Activated naive CD4-positive, alpha-beta T cell treated with anti-CD3 and anti-CD28 coated beads, Interleukin-2, amount 10 ng/mL, durations not matched to agents 7 days and 5 days (primary cell): ENCODE results near the gene MRPL55.
A peak's percentile ranks its signal among the peaks of the same experiment; 100 is the strongest.

Source experiments
- CTCF ChIA-PET: fragments of 350-600 bp; sonication (Branson Sonifier 250); formaldehyde crosslinking; loops from one replicate; lab custom pipeline; 2021; ENCODE audit warnings: antibody characterized with exemption; lab: Charles Lee
- DNase-seq: peaks from one replicate; pipeline ENCODE4 v3.0.0-alpha.2; 2020
- H3K27ac Mint-ChIP-seq: one replicate; pipeline ENCODE4 v1.8.0; 2021; ENCODE audit warnings: mild to moderate bottlenecking, moderate library complexity, mixed read lengths
- H3K27me3 Mint-ChIP-seq: one replicate; pipeline ENCODE4 v1.8.0; 2021; ENCODE audit warnings: mild to moderate bottlenecking, mixed read lengths
- H3K36me3 Mint-ChIP-seq: one replicate; pipeline ENCODE4 v1.8.0; 2021; ENCODE audit warnings: mixed read lengths
- H3K4me1 Mint-ChIP-seq: one replicate; pipeline ENCODE4 v1.8.0; 2021; ENCODE audit warnings: mixed read lengths
- H3K4me3 Mint-ChIP-seq: one replicate; pipeline ENCODE4 v1.8.0; 2021; ENCODE audit warnings: mild to moderate bottlenecking, moderate library complexity, mixed read lengths
- H3K9me3 Mint-ChIP-seq: one replicate; pipeline ENCODE4 v1.8.0; 2021; ENCODE audit warnings: mixed read lengths

MRPL55 gene

GRCh38 chr1:228106800-228107054, 2.4 kb downstream of the MRPL55 start:
- DNase-seq = no peak
- Mint-ChIP-seq H3K27me3 (peaks cover 12% of the 10 kb centered on the region), H3K9me3 (no peaks in the 10 kb centered on the region), H3K4me1 (peaks cover 54% of the 10 kb centered on the region), H3K27ac (peak overlapping the region; percentile 70), H3K36me3 (peaks cover 12% of the 10 kb centered on the region), H3K4me3 (peak overlapping the region; percentile 28)
- CTCF ChIA-PET = interaction anchor here (0.9 kb wide), 1 partner anchor 60 kb away, joined by 3 read pairs; no protein-coding TSS in a partner anchor

GRCh38 chr1:228105996-228106799, 2.9 kb downstream of the MRPL55 start:
- peaks cover 12% of the 10 kb centered on the region for H3K27me3 Mint-ChIP-seq
- CTCF ChIA-PET = interaction anchor here (1.2 kb wide), 1 partner anchor 22 kb away, joined by 4 read pairs; no protein-coding TSS in a partner anchor
- H3K4me3 Mint-ChIP-seq = no peak overlapping the region
- DNase-seq = no peak
- H3K27ac Mint-ChIP-seq = peak overlapping the region; percentile 70
- peaks cover 12% of the 10 kb centered on the region for H3K36me3 Mint-ChIP-seq
- no peaks in the 10 kb centered on the region for H3K9me3 Mint-ChIP-seq
- H3K4me1 Mint-ChIP-seq = peaks cover 59% of the 10 kb centered on the region

- Mint-ChIP-seq H3K36me3 (peaks cover 11% of the 10 kb centered on the region), H3K4me3 (peak overlapping the region; percentile 94), H3K27ac (no peak overlapping the region), H3K9me3 (no peaks in the 10 kb centered on the region), H3K27me3 (peaks cover 12% of the 10 kb centered on the region), H3K4me1 (peaks cover 59% of the 10 kb centered on the region)
- CTCF ChIA-PET = interaction anchor here (1.2 kb wide), 1 partner anchor 21 kb away, joined by 4 read pairs; no protein-coding TSS in a partner anchor
- DNase-seq = no peak
Observed at GRCh38 chr1:228105270-228105995, 3.7 kb downstream of the MRPL55 start.

GRCh38 chr1:228104526-228105269, 4.4 kb downstream of the MRPL55 start:
- Mint-ChIP-seq H3K9me3 (no peaks in the 10 kb centered on the region), H3K4me1 (peaks cover 52% of the 10 kb centered on the region), H3K27me3 (peaks cover 6% of the 10 kb centered on the region), H3K4me3 (peak overlapping the region; percentile 94), H3K36me3 (peaks cover 18% of the 10 kb centered on the region), H3K27ac (peak overlapping the region; percentile 86)
- DNase-seq = no peak
- CTCF ChIA-PET = interaction anchor here (1.2 to 1.5 kb wide), 2 partner anchors 21 to 26 kb away, joined by 4 read pairs; no protein-coding TSS in a partner anchor

GRCh38 chr1:228102791-228103620, 6.1 kb downstream of the MRPL55 start, which contains the start of gene C1orf35:
TSS of gene C1orf35 (minus strand) at chr1:228103325. CDS start at chr1:228103227, 98 bp downstream.
- Mint-ChIP-seq H3K36me3 (peaks cover 32% of the 10 kb centered on the region), H3K27me3 (peaks cover 5% of the 10 kb centered on the region), H3K27ac (peak within 1 kb of the TSS; percentile 95), H3K9me3 (no peaks in the 10 kb centered on the region), H3K4me1 (peaks cover 40% of the 10 kb centered on the region), H3K4me3 (peak within 1 kb of the TSS; percentile 94)
- CTCF ChIA-PET = interaction anchor here (1.5 kb wide), 1 partner anchor 28 kb away, joined by 4 read pairs; no protein-coding TSS in a partner anchor
- peak; percentile 97 for DNase-seq

GRCh38 chr1:228101994-228102790, 6.9 kb downstream of the MRPL55 start:
- DNase-seq = peak; percentile 72
- H3K4me3 Mint-ChIP-seq = peak overlapping the region; percentile 94
- H3K36me3 Mint-ChIP-seq = peaks cover 39% of the 10 kb centered on the region
- peaks cover 34% of the 10 kb centered on the region for H3K4me1 Mint-ChIP-seq
- CTCF ChIA-PET = interaction anchor here (1.1 kb wide), 1 partner anchor 103 kb away, joined by 3 read pairs; no protein-coding TSS in a partner anchor
- no peaks in the 10 kb centered on the region for H3K9me3 Mint-ChIP-seq
- peak overlapping the region; percentile 84 for H3K27ac Mint-ChIP-seq
- H3K27me3 Mint-ChIP-seq = peaks cover 5% of the 10 kb centered on the region

GRCh38 chr1:228101614-228101993, 7.5 kb downstream of the MRPL55 start:
- Mint-ChIP-seq H3K4me1 (peaks cover 30% of the 10 kb centered on the region), H3K36me3 (peaks cover 35% of the 10 kb centered on the region), H3K27ac (peak overlapping the region; percentile 63), H3K9me3 (no peaks in the 10 kb centered on the region), H3K4me3 (peak overlapping the region; percentile 94), H3K27me3 (peaks cover 5% of the 10 kb centered on the region)
- CTCF ChIA-PET = interaction anchor here (1.1 kb wide), 1 partner anchor 103 kb away, joined by 3 read pairs; no protein-coding TSS in a partner anchor
- DNase-seq = peak; percentile 34

GRCh38 chr1:228100822-228101613, 8.1 kb downstream of the MRPL55 start:
- DNase-seq = no peak
- H3K4me3 Mint-ChIP-seq = peak overlapping the region; percentile 94
- peaks cover 33% of the 10 kb centered on the region for H3K36me3 Mint-ChIP-seq
- H3K4me1 Mint-ChIP-seq = peaks cover 31% of the 10 kb centered on the region
- no peaks in the 10 kb centered on the region for H3K9me3 Mint-ChIP-seq
- H3K27ac Mint-ChIP-seq = peak overlapping the region; percentile 63
- peaks cover 5% of the 10 kb centered on the region for H3K27me3 Mint-ChIP-seq
- CTCF ChIA-PET = no interaction called here

GRCh38 chr1:228099331-228099732, 9.8 kb downstream of the MRPL55 start:
- DNase-seq = peak; percentile 10
- peaks cover 5% of the 10 kb centered on the region for H3K27me3 Mint-ChIP-seq
- no peak overlapping the region for H3K4me3 Mint-ChIP-seq
- H3K4me1 Mint-ChIP-seq = peaks cover 32% of the 10 kb centered on the region
- H3K9me3 Mint-ChIP-seq = peaks cover 12% of the 10 kb centered on the region
- CTCF ChIA-PET = no interaction called here
- H3K27ac Mint-ChIP-seq = no peak overlapping the region
- peaks cover 48% of the 10 kb centered on the region for H3K36me3 Mint-ChIP-seq

GRCh38 chr1:228098323-228098931, 10.7 kb downstream of the MRPL55 start:
- Mint-ChIP-seq H3K4me1 (peaks cover 23% of the 10 kb centered on the region), H3K27me3 (peaks cover 4% of the 10 kb centered on the region), H3K27ac (no peak overlapping the region), H3K4me3 (no peak overlapping the region), H3K9me3 (peaks cover 17% of the 10 kb centered on the region), H3K36me3 (peaks cover 54% of the 10 kb centered on the region)
- DNase-seq = peak; percentile 16
- CTCF ChIA-PET = interaction anchor here (1.1 kb wide), 1 partner anchor 12 kb away, joined by 3 read pairs; no protein-coding TSS in a partner anchor

GRCh38 chr1:228097333-228098081, 11.6 kb downstream of the MRPL55 start:
- Mint-ChIP-seq H3K9me3 (peaks cover 17% of the 10 kb centered on the region), H3K36me3 (peaks cover 60% of the 10 kb centered on the region), H3K27ac (no peak overlapping the region), H3K4me3 (no peak overlapping the region), H3K27me3 (no peaks in the 10 kb centered on the region), H3K4me1 (peaks cover 18% of the 10 kb centered on the region)
- CTCF ChIA-PET = interaction anchor here (1.1 kb wide), 1 partner anchor 11 kb away, joined by 3 read pairs; no protein-coding TSS in a partner anchor
- peak; percentile 18 for DNase-seq
